MCF 10A (cell line): ENCODE data around the gene CACYBP. TPM values are rescaled to one million over a fixed set of nuclear protein-coding genes. Genes with fewer than 3 reads are reported as not detected.

ENCODE experiments used
- BruUV-seq: library from RNA; stranded (reverse); fragments of 400-500 nt; replicated peaks from 2 replicates; lab custom pipeline; 2021; lab: Mats Ljungman, UMichigan
- CTCF ChIA-PET: fragments of 300-600 bp; sonication (Branson Sonifier 250); formaldehyde crosslinking; extraction: SDS; loops from one replicate; lab custom pipeline; 2021; ENCODE audit warnings: antibody characterized with exemption, inconsistent platforms; lab: Yijun Ruan, JAX
- POLR2A ChIA-PET: fragments of 300-600, 350-650 bp; sonication (Branson Sonifier 250); formaldehyde crosslinking; extraction: SDS; loops from one replicate; lab custom pipeline; 2020; ENCODE audit warnings: antibody characterized with exemption, inconsistent platforms; lab: Yijun Ruan, JAX
- DNase-seq: peaks from one replicate; pipeline ENCODE4 v3.0.0-alpha.2; 2018; ENCODE audit not compliant: unreplicated experiment
- H3K27ac Mint-ChIP-seq: one replicate; pipeline ENCODE4 v1.8.0; 2022; ENCODE audit warnings: mild to moderate bottlenecking, low read depth, mixed read lengths; ENCODE audit not compliant: unreplicated experiment
- H3K27me3 Mint-ChIP-seq: one replicate; pipeline ENCODE4 v1.8.0; 2022; ENCODE audit warnings: mixed read lengths; ENCODE audit not compliant: insufficient read depth, unreplicated experiment
- H3K36me3 Mint-ChIP-seq: one replicate; pipeline ENCODE4 v1.8.0; 2022; ENCODE audit warnings: mild to moderate bottlenecking, moderate library complexity, mixed read lengths; ENCODE audit not compliant: insufficient read depth, unreplicated experiment
- H3K4me1 Mint-ChIP-seq: one replicate; pipeline ENCODE4 v1.8.0; 2022; ENCODE audit warnings: mixed read lengths; ENCODE audit not compliant: insufficient read depth, unreplicated experiment
- H3K4me3 Mint-ChIP-seq: one replicate; pipeline ENCODE4 v1.8.0; 2022; ENCODE audit warnings: mild to moderate bottlenecking, moderate library complexity, mixed read lengths; ENCODE audit not compliant: unreplicated experiment
- H3K9me3 Mint-ChIP-seq: one replicate; pipeline ENCODE4 v1.8.0; 2022; ENCODE audit warnings: mixed read lengths; ENCODE audit not compliant: unreplicated experiment
- CTCF ChIP-seq: fragments of 200-600 bp; IDR thresholded peaks from one replicate; pipeline ENCODE4 v1.8.0; 2022; ENCODE audit warnings: antibody characterized with exemption, mild to moderate bottlenecking; ENCODE audit not compliant: unreplicated experiment
- intact Hi-C: fragments of 100-400 bp; cut with micrococcal nuclease; formaldehyde crosslinking; loops from 2 replicates; pipeline ENCODE4 v1.14.1; 2022
- total RNA-seq: library from RNA; stranded (reverse); gene quantifications from 2 replicates; pipeline ENCODE4 v1.2.3, GENCODE V29; 2022

CACYBP gene
- total RNA-seq, 1 experiment from 2014 or later, result 205 TPM

GRCh38 chr1:175003521-175003920 lies 3.8 kb downstream of the CACYBP start:
- Mint-ChIP-seq H3K27me3 (no peaks in the 10 kb centered on the region), H3K4me1 (peaks cover 34% of the 10 kb centered on the region), H3K4me3 (no peak overlapping the region), H3K27ac (no peak overlapping the region), H3K36me3 (peaks cover 41% of the 10 kb centered on the region), H3K9me3 (no peaks in the 10 kb centered on the region)
- ChIA-PET CTCF (interaction anchor here (0.6 to 1.5 kb wide), 7 partner anchors 9 to 741 kb away, joined by 3 to 5 read pairs (median 3); no protein-coding TSS in a partner anchor), POLR2A (interaction anchor here (0.5 to 10.8 kb wide), 6 partner anchors 11 to 417 kb away, joined by 3 to 331 read pairs (median 4); partner anchors contain the start of gene MRPS14)
- DNase-seq, result no peak
- no peak for TF ChIP-seq CTCF
- no TSS peak for BruUV-seq
- intact Hi-C loops, result loop anchor here (10.0 kb wide), 1 partner anchor 1201 kb away; the partner anchor contains the start of gene COP1

DNA sequence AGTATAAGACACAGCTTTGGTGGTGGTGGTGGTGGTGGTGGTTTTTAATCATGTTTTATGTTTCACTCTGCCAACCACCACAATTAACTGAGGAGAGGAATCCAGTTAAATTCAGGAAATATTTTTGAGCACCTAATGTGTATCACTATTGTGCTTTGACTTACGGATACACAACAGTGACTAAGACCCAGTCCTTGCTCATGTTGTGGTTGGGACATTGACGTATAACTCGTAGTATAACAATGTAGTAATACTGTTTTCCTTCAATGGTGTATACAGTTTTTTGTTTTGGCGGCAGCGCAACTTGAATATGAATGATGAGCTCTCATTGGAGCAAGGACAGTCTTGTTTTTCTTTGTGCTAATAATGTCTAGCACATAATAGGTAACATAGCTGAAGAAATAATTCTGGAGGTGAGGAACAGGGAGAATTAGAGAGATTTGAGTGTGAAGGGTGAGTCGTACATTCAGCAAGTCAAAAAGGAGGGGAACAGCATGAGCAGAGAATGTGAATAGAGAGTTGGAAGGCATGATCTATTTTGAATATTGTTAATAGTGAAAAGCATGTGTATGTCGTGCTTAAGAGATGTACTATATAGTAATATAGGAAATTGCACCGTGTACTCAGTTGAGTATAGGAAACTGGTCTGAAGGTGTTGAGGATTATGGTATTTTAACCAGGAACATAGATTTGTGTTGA lies 5.5 kb downstream of the CACYBP start:
- H3K27ac Mint-ChIP-seq, result peak overlapping the region; percentile 8
- intact Hi-C loops, result loop anchor here (10.0 kb wide), 1 partner anchor 1200 kb away; the partner anchor contains the start of gene COP1
- no peak for TF ChIP-seq CTCF
- BruUV-seq, result no TSS peak
- no peak for DNase-seq
- CTCF ChIA-PET, result interaction anchor here (0.6 to 1.6 kb wide), 5 partner anchors 9 to 1161 kb away, joined by 3 to 12 read pairs (median 4); no protein-coding TSS in a partner anchor
- POLR2A ChIA-PET, result interaction anchor here (0.6 to 10.8 kb wide), 6 partner anchors 9 to 1439 kb away, joined by 3 to 331 read pairs (median 4); partner anchors contain the start of gene MRPS14
- no peaks in the 10 kb centered on the region for H3K27me3 Mint-ChIP-seq
- H3K9me3 Mint-ChIP-seq, result no peaks in the 10 kb centered on the region
- peaks cover 57% of the 10 kb centered on the region for H3K36me3 Mint-ChIP-seq
- no peak overlapping the region for H3K4me3 Mint-ChIP-seq
- H3K4me1 Mint-ChIP-seq, result peaks cover 34% of the 10 kb centered on the region

- ChIA-PET POLR2A (interaction anchor here (0.7 to 1.0 kb wide), 3 partner anchors 9 to 193 kb away, joined by 3 to 5 read pairs (median 3); partner anchors contain the start of genes CACYBP and MRPS14), CTCF (interaction anchor here (0.7 kb wide), 1 partner anchor 73 kb away, joined by 3 read pairs; no protein-coding TSS in a partner anchor)
- Mint-ChIP-seq H3K4me3 (no peak overlapping the region), H3K27ac (peak overlapping the region; percentile 29), H3K9me3 (no peaks in the 10 kb centered on the region), H3K36me3 (peaks cover 95% of the 10 kb centered on the region), H3K4me1 (peaks cover 12% of the 10 kb centered on the region), H3K27me3 (no peaks in the 10 kb centered on the region)
- DNase-seq, result no peak
- no peak for TF ChIP-seq CTCF
- no TSS peak for BruUV-seq
- intact Hi-C loops, result loop anchor here (10.0 kb wide), 1 partner anchor 1195 kb away; the partner anchor contains the start of gene COP1
Observed at GRCh38 chr1:175009532-175009931, 9.8 kb downstream of the CACYBP start.

- no peak for TF ChIP-seq CTCF
- Mint-ChIP-seq H3K27me3 (no peaks in the 10 kb centered on the region), H3K36me3 (peaks cover 87% of the 10 kb centered on the region), H3K27ac (no peak overlapping the region), H3K4me3 (no peak overlapping the region), H3K9me3 (no peaks in the 10 kb centered on the region), H3K4me1 (peaks cover 6% of the 10 kb centered on the region)
- BruUV-seq, result no TSS peak
- ChIA-PET CTCF (interaction anchor here (0.5 to 3.3 kb wide), 6 partner anchors 9 to 1795 kb away, joined by 3 to 12 read pairs (median 8); partner anchors contain the start of genes CACYBP and MRPS14), POLR2A (interaction anchor here (1.3 to 6.4 kb wide), 4 partner anchors 9 to 14 kb away, joined by 5 to 48 read pairs (median 24); partner anchors contain the start of genes CACYBP and MRPS14)
- DNase-seq, result no peak
- intact Hi-C loops, result no loop called here
Observed at GRCh38 chr1:175013445-175013844, 13.7 kb downstream of the CACYBP start.
